GM13977 (cell line): ENCODE measurements around the gene DPF1.

Experiments used
- DNase-seq: peaks from one replicate; pipeline ENCODE4 v3.0.0; 2012; ENCODE audit warnings: low spot score
- in situ Hi-C: fragments of 300-500 bp; cut with MboI; formaldehyde crosslinking; loops from one replicate; pipeline ENCODE4 v1.12.0; 2022; ENCODE audit warnings: low sequenced_read_pairs, low pct_unique_long_range_greater_than_20kb, mixed read lengths, inconsistent platforms; ENCODE audit not compliant: unreplicated experiment
- TF ChIP-seq, protein P1 (sequence below): IDR thresholded peaks from 2 replicates; pipeline ENCODE4 v1.5.1; 2012; ENCODE audit warnings: mild to moderate bottlenecking, control low read depth; ENCODE audit not compliant: insufficient read depth; ENCODE audit errors: extremely low read depth, missing control alignments

The DPF1 gene

GRCh38 chr19:38224014-38224862 lies at the start of gene DPF1:
DPF1 (minus strand) TSS chr19:38224222; CDS start chr19:38224142, 80 bp downstream.
- TF ChIP-seq, protein P1, sequence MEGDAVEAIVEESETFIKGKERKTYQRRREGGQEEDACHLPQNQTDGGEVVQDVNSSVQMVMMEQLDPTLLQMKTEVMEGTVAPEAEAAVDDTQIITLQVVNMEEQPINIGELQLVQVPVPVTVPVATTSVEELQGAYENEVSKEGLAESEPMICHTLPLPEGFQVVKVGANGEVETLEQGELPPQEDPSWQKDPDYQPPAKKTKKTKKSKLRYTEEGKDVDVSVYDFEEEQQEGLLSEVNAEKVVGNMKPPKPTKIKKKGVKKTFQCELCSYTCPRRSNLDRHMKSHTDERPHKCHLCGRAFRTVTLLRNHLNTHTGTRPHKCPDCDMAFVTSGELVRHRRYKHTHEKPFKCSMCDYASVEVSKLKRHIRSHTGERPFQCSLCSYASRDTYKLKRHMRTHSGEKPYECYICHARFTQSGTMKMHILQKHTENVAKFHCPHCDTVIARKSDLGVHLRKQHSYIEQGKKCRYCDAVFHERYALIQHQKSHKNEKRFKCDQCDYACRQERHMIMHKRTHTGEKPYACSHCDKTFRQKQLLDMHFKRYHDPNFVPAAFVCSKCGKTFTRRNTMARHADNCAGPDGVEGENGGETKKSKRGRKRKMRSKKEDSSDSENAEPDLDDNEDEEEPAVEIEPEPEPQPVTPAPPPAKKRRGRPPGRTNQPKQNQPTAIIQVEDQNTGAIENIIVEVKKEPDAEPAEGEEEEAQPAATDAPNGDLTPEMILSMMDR = peak; percentile 35
- peak; percentile 98 for DNase-seq
- in situ Hi-C loops = no loop called here

DNA sequence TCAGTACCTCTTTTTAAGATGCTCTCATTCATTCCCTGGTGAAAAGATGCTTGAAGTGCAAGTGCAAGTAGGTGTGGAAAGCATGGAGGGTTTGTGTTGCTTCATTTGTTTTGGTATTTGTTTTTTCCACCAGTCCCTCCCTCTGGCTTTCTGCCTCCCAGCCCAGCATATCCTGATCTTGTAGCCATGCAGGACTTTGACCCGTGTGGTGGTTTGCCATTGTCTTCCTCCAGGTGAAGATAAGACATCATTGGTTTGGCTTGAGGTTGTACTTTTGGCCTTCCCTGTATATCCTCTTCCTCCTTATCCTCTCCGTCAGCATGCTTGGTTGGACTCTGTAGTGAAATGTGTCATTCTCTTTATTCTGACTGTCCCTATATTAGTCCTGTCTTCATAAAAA lies 49.5 kb upstream of the DPF1 start:
- in situ Hi-C loops = no loop called here
- no peak for DNase-seq

DNA sequence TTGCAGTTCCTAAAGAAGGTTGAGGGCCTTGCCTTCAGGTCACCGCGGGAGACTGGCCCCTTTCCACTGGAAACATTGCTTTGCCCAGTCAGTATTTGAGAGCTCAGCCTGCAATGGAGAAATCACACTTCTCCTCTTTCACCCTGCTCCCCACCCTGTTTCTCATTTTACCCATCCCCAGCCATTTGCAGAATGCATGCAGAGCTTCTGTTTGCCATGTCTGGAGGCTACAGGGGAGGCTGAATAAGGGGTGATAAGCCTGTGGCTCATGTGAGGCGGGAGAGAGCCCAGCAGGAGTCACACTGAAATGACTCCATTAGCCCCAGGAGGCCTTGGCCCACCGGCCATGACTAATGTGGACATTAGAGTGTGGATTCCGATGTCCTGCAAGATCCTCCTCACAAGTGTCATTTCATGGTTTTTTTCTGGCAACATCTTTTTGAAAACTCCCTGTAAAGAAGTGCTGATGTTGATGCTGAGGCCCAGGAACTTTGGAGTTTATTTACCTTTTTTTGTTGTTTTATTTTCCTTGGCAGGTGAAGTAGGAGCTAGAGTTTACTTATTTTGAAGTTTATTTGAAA lies 46.7 kb upstream of the DPF1 start:
- DNase-seq = no peak

More for the DNA sequence above, 49.5 kb upstream of the DPF1 start:
- TF ChIP-seq, protein P1 = no peak

DNA sequence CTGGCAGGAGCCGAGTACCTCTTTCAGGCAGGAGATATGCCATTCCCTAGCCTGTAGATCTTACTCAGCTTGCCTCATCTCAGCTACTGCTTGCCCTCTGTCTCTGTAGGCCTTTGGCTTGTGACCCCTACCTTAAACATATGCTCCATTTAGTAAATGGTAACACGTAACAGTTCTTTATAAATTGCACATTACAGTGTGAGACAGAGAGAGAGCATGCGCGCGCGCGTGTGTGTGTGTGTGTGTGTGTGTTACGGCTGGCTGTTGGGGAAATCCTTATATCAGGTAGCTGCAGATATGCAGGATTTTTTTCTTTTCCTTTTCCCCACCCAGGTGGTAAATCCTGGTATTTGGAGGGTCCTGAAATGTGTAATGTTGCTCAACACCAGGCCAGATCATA lies 44.5 kb upstream of the DPF1 start:
- TF ChIP-seq, protein P1 = no peak
- DNase-seq = no peak
- in situ Hi-C loops = no loop called here

More for the DNA sequence above, 46.7 kb upstream of the DPF1 start:
- in situ Hi-C loops = no loop called here
- TF ChIP-seq, protein P1 = no peak

- no peak for DNase-seq
- TF ChIP-seq, protein P1 = no peak
- in situ Hi-C loops = no loop called here
These were observed 43.9 kb upstream of the DPF1 start for GRCh38 chr19:38267761-38268483.

- in situ Hi-C loops = no loop called here
- DNase-seq = no peak
- TF ChIP-seq, protein P1 = no peak
These were observed 43.1 kb upstream of the DPF1 start for GRCh38 chr19:38266981-38267597.
